ENCODE data around the gene CIT. TPM values are rescaled to one million over a fixed set of nuclear protein-coding genes. Genes with fewer than 3 reads are reported as not detected.
A peak's percentile ranks its signal among the peaks of the same experiment; 100 is the strongest.

The CIT gene
- total and polyA plus RNA-seq, 10 of the 15 experiments (the other 5 are each of a cell fraction or from before 2014, with no cell fraction given): 1.0 to 38.2 (median 14.9) TPM

- Histone ChIP-seq H4K20me1 (ENCODE audit: control insufficient read depth, insufficient read depth) (no peaks in the 10 kb centered on the region), H3K9ac (ENCODE audit: control insufficient read depth, insufficient read depth, low read length) (no peak overlapping the region), H2AFZ (ENCODE audit: control insufficient read depth, low read depth, low read length) (no peak overlapping the region), H3K4me3 (no peak overlapping the region), H3K4me2 (ENCODE audit: control insufficient read depth, insufficient read depth) (no peak overlapping the region), H3K27ac (ENCODE audit: control insufficient read depth, insufficient read depth) (no peak overlapping the region), H3K36me3 (ENCODE audit: control insufficient read depth in 2 of 2, insufficient read depth in 2 of 2, low read length in 1 of 2) (peaks cover 0 to 9% of the 10 kb centered on the region in 2 experiments; a peak in 2 of 4 replicates), H3K27me3 (replicated peaks in 1 of 2; ENCODE audit: control insufficient read depth in 2 of 2, insufficient read depth in 2 of 2, low read length in 1 of 2) (no peaks in the 10 kb centered on the region), H3K4me1 (ENCODE audit: control insufficient read depth, insufficient read depth, low read length) (no peaks in the 10 kb centered on the region; the same call in 1 of the 2 replicates), H3K9me3 (replicated peaks; ENCODE audit: control insufficient read depth, insufficient read depth, low read length) (no peaks in the 10 kb centered on the region), H3K79me2 (ENCODE audit: control insufficient read depth, insufficient read depth, low read length) (no peaks in the 10 kb centered on the region)
- no peak for DNase-seq (ENCODE audit: low read depth, low spot score)
- POLR2A ChIA-PET: no interaction called here
- peak; percentile 19; the same call in 1 of the 2 replicates for TF ChIP-seq RUNX3 (IDR thresholded peaks at IDR 0.05; ENCODE audit: low read length)
- TF ChIP-seq, protein P1, sequence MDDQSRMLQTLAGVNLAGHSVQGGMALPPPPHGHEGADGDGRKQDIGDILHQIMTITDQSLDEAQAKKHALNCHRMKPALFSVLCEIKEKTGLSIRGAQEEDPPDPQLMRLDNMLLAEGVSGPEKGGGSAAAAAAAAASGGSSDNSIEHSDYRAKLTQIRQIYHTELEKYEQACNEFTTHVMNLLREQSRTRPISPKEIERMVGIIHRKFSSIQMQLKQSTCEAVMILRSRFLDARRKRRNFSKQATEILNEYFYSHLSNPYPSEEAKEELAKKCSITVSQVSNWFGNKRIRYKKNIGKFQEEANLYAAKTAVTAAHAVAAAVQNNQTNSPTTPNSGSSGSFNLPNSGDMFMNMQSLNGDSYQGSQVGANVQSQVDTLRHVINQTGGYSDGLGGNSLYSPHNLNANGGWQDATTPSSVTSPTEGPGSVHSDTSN (IDR thresholded peaks at IDR 0.05; ENCODE audit: insufficient replicate concordance, low read depth, low read length): no peak
- CTCF ChIA-PET: interaction anchor here (1.1 kb wide), 1 partner anchor 44 kb away, joined by 3 read pairs; no protein-coding TSS in a partner anchor
- 77% methylated on average over 6 of the region's 6 CpGs for WGBS (ENCODE audit: insufficient coverage, insufficient replicate concordance, low lambda C conversion rate, missing lambda C conversion rate)
- BruUV-seq (replicated peaks): no TSS peak
- no peak for FAIRE-seq
- in situ Hi-C loops (cut with MboI) (no loop called here), intact Hi-C loops (cut with micrococcal nuclease; ENCODE audit: unreplicated experiment) (no loop called here)
- ATAC-seq: no peak
- SMC1A ChIA-PET (ENCODE audit: uncharacterized antibody, unreplicated experiment): interaction anchor here (0.8 to 0.9 kb wide), 3 partner anchors 8 to 39 kb away, joined by 3 read pairs; no protein-coding TSS in a partner anchor
- RAD21 ChIA-PET (ENCODE audit: unreplicated experiment): interaction anchor here (1.0 kb wide), 1 partner anchor 11 kb away, joined by 3 read pairs; no protein-coding TSS in a partner anchor
These were observed 50.3 kb downstream of the CIT start for GRCh38 chr12:119826661-119827445.

DNA sequence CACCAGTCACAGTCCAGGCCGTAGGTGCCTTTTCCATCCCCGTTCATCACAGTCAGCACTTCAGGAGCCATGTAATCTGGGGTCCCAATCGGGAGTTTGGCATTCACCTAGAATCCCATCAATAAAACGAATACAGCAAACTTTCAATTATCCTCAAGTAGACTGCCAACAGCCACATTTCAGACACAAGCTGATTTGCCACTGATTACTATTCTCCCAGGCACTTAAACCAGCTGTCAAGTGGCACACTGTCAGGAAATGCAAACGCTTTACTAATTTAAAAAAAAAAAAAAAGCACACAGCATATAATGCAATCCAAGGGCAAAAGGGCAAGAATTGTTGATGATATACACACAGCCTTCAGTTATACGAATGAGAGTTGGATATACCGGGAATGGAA, 51.9 kb downstream of the CIT start:
- RAD21 ChIA-PET (ENCODE audit: unreplicated experiment): no interaction called here
- CTCF ChIA-PET: no interaction called here
- Histone ChIP-seq H3K9ac (ENCODE audit: control insufficient read depth, insufficient read depth, low read length) (no peak overlapping the region), H3K4me3 (no peak overlapping the region), H3K4me2 (ENCODE audit: control insufficient read depth, insufficient read depth) (no peak overlapping the region), H3K9me3 (replicated peaks; ENCODE audit: control insufficient read depth, insufficient read depth, low read length) (no peaks in the 10 kb centered on the region), H4K20me1 (ENCODE audit: control insufficient read depth, insufficient read depth) (no peaks in the 10 kb centered on the region), H3K27ac (ENCODE audit: control insufficient read depth, insufficient read depth) (no peak overlapping the region), H3K36me3 (ENCODE audit: control insufficient read depth in 2 of 2, insufficient read depth in 2 of 2, low read length in 1 of 2) (peaks cover 0 to 6% of the 10 kb centered on the region in 2 experiments; a peak in 2 of 4 replicates), H3K79me2 (ENCODE audit: control insufficient read depth, insufficient read depth, low read length) (no peaks in the 10 kb centered on the region), H3K27me3 (replicated peaks in 1 of 2; ENCODE audit: control insufficient read depth in 2 of 2, insufficient read depth in 2 of 2, low read length in 1 of 2) (no peaks in the 10 kb centered on the region), H3K4me1 (ENCODE audit: control insufficient read depth, insufficient read depth, low read length) (no peaks in the 10 kb centered on the region; the same call in 1 of the 2 replicates), H2AFZ (ENCODE audit: control insufficient read depth, low read depth, low read length) (no peak overlapping the region)
- no peak for ATAC-seq
- POLR2A ChIA-PET: no interaction called here
- BruUV-seq (replicated peaks): no TSS peak
- no peak for FAIRE-seq
- SMC1A ChIA-PET (ENCODE audit: uncharacterized antibody, unreplicated experiment): no interaction called here
- DNase-seq (ENCODE audit: low read depth, low spot score): no peak
- 100% methylated on average over 7 of the region's 7 CpGs for WGBS (ENCODE audit: insufficient coverage, insufficient replicate concordance, low lambda C conversion rate, missing lambda C conversion rate)
- in situ Hi-C loops (cut with MboI) (no loop called here), intact Hi-C loops (cut with micrococcal nuclease; ENCODE audit: unreplicated experiment) (no loop called here)
- no peak for TF ChIP-seq EZH2 (IDR thresholded peaks at IDR 0.05; ENCODE audit: borderline replicate concordance, control insufficient read depth, low read depth, low read length)
- TF ChIP-seq ZBED1 (IDR thresholded peaks at IDR 0.05; ENCODE audit: borderline replicate concordance): no peak
- TF ChIP-seq, protein P2, sequence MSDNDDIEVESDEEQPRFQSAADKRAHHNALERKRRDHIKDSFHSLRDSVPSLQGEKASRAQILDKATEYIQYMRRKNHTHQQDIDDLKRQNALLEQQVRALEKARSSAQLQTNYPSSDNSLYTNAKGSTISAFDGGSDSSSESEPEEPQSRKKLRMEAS (IDR thresholded peaks at IDR 0.05; ENCODE audit: low read depth, low read length): no peak
- TF ChIP-seq BCLAF1 (IDR thresholded peaks at IDR 0.05): no peak
- no peak for TF ChIP-seq SMARCA5 (IDR thresholded peaks at IDR 0.05)
- no peak for TF ChIP-seq HCFC1 (IDR thresholded peaks at IDR 0.05; ENCODE audit: low read length)
- TF ChIP-seq SMAD5 (IDR thresholded peaks at IDR 0.05; ENCODE audit: low read depth): no peak
- no peak for TF ChIP-seq PML (IDR thresholded peaks at IDR 0.05; ENCODE audit: low read length)
- no peak for TF ChIP-seq HDAC2 (IDR thresholded peaks at IDR 0.05)
- TF ChIP-seq CREM (IDR thresholded peaks at IDR 0.05; ENCODE audit: low read depth): no peak
- no peak for TF ChIP-seq MTA2 (IDR thresholded peaks at IDR 0.05; ENCODE audit: low read depth)
- no peak for TF ChIP-seq IRF4 (IDR thresholded peaks at IDR 0.05; ENCODE audit: low read depth, low read length)
